HG03060 (cell line): ENCODE results near the gene AIP.

Experiments
- ATAC-seq: cut with Tn5 transposase; IDR thresholded peaks from one replicate; pipeline ENCODE4 v1.9.1; 2021; ENCODE audit warnings: low read depth, moderate number of reproducible peaks; ENCODE audit not compliant: unreplicated experiment

Gene AIP

GRCh38 chr11:67523556-67524479, 41.0 kb downstream of the AIP start:
- ATAC-seq: no peak

GRCh38 chr11:67524480-67524808, 41.6 kb downstream of the AIP start:
- ATAC-seq: no peak

DNA sequence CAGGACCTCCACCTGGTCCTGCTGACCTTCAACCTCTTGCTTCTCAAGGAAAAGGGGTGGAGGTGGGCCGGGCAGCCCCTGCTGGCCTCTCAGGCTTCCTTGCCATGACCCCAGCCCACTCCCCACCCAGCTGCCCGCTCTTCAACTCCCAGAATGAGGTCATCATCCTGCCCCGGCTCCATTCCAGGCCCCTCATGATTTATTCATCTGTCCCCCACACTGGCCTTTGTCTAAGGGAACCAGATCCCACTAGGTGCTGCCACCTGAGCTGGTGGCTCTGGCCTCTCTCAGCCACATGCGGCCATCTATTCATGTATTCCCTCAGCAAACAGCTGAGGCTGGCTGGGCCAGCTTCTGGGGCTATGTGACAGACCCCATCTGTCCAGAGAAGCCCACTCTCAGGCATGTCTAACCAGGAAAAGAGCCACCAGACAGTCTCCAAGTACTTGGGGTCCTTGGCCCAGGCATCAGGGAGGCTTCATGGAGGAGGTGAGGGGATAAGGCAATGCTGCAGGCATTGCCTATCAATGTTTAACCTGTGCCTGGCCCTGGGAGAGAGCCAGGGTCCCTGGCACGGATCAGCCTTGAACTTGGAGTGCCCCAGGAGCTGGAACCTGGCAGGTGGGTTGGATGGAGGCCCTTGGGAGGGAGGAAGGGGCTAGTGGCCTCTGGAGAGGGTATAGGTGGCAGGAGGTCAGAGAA, 42.6 kb downstream of the AIP start:
- ATAC-seq: no peak

DNA sequence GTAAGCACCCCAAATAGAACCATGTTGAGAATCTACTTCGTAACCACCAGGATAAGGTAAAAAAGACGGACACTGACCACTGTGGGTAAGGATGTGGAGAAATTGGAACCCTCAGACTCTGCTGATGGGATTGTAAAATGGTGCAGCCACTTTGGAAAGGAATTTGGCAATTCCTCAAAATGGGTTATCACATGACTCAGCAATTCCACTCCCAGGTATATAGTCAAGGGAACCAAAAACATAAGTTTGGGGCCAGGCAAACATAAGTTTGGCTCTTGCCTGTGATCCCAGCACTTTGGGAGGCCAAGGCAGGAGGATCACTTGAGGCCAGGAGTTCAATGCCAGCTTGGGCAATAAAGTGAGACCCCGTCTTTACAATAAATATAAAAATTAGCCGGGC, 45.5 kb downstream of the AIP start:
- no peak for ATAC-seq

GRCh38 chr11:67530282-67530592, 47.4 kb downstream of the AIP start:
- no peak for ATAC-seq

GRCh38 chr11:67532889-67533288, 50.1 kb downstream of the AIP start:
- ATAC-seq: no peak

DNA sequence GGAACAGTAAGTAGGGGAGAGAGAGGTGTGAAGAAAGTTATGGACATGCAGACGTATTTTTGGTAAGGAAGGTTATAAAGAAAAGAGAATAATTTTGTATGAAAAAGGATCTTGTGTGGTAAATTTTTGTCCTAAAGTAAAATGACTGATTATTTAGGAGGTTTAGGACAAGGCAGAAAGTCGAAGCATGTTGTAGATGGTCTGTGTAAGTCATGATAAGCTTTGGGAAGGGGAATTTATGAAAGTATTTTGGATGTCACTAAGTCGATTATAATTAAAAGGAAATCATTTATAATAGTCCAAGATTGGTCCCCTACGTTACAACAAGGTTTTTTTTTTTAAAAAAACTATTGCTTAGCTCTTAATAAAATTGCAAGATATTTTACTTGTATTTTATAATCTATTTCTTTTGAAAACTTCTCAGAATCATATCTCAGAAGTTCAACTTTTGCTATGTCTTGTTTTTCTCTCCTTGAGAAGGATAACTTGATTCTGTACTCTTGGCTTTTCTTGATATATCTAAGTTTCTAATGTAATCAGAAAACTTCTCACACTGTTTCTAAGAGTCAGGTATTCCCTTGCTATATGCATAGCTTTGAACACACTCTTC, 51.3 kb downstream of the AIP start:
- ATAC-seq: no peak

GRCh38 chr11:67535561-67535960, 52.7 kb downstream of the AIP start:
- no peak for ATAC-seq

DNA sequence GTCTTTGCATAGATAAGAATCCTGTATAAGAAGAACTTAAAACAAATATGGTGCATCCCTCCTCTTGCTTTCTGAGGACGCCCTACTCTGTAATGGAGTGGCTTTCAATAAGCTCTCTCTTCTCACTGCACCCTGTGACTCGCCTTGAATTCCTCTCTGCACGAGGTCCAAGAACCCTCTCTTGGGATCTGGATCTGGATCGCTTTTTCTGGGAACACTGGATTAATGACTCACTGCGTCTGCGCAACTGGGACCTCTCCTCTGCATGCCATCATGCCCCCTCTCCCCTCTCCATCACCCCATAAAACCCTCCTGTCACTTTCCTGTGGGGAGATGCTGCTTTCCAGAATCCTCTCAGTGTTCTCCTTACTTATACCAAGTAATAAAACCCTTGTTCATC, 55.5 kb downstream of the AIP start:
- no peak for ATAC-seq

GRCh38 chr11:67538823-67539505, 56.1 kb downstream of the AIP start:
- no peak for ATAC-seq

- no peak for ATAC-seq
These were observed 56.7 kb downstream of the AIP start for GRCh38 chr11:67539550-67539949.
